HUES48 (cell line): Measurements from ENCODE around the gene RPS26.
"Not testable (repeated sequence)": the region's sequence is repeated elsewhere in the genome, so short reads cannot be mapped to it uniquely, and the experiment has no call there.

ENCODE experiments used
- H3K27ac ChIP-seq: one replicate; pipeline ENCODE4 v1.7.0; 2013; ENCODE audit warnings: low read depth, low read length, inconsistent platforms
- H3K27me3 ChIP-seq: 2 replicates; pipeline ENCODE4 v1.6.1; 2013; ENCODE audit warnings: mild to moderate bottlenecking, low read length; ENCODE audit not compliant: control insufficient read depth, insufficient read depth
- H3K36me3 ChIP-seq: 2 replicates; pipeline ENCODE4 v1.6.1; 2013; ENCODE audit warnings: low read length; ENCODE audit not compliant: control insufficient read depth, insufficient read depth
- H3K4me1 ChIP-seq: 2 replicates; pipeline ENCODE4 v1.6.1; 2013; ENCODE audit warnings: mild to moderate bottlenecking, low read length; ENCODE audit not compliant: control insufficient read depth, insufficient read depth
- H3K4me3 ChIP-seq: 2 replicates; pipeline ENCODE4 v1.5.1; 2013; ENCODE audit warnings: mild to moderate bottlenecking, low read depth, low read length
- H3K9ac ChIP-seq: 2 replicates; pipeline ENCODE4 v1.6.1; 2013; ENCODE audit warnings: mild to moderate bottlenecking, low read depth, low read length, moderate library complexity
- H3K9me3 ChIP-seq: 2 replicates; pipeline ENCODE4 v1.6.1; 2013; ENCODE audit warnings: low read length; ENCODE audit not compliant: control insufficient read depth, insufficient read depth

RPS26 gene

DNA sequence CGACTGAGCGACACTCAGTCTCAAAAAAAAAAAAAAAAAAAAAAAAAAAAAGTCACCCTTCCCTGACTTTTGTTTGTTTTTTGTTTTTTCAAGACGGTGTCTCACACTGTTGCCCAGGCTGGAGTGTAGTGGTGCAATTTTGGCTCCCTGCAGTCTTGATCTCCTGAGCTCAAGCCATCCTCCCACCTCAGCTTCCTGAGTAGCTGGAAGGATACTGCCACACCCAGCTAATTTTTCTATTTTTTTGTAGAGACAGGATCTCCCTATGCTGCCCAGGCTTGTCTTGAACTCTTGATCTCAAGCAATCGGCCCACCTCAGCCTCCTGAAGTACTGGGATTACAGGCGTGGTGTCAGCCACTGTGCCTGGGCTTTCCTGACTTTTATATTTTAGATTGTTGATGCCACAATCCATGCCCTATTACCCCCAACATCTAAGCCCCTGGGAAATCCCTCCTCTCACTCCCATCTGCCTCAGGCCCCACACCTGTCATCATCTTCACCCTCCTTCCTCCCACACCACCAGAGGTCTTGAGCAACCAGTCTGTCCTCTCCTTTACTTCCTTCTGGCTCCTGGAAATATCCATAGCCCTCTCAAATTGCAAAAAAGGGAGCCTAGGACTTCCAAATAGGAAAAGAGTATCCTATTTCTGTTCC, 13.1 kb upstream of the RPS26 start:
- Histone ChIP-seq H3K27ac (no peak overlapping the region), H3K4me1 (no peaks in the 10 kb centered on the region), H3K4me3 (no peak overlapping the region), H3K27me3 (no peaks in the 10 kb centered on the region), H3K9me3 (no peaks in the 10 kb centered on the region), H3K36me3 (peaks cover 59% of the 10 kb centered on the region), H3K9ac (no peak overlapping the region)

DNA sequence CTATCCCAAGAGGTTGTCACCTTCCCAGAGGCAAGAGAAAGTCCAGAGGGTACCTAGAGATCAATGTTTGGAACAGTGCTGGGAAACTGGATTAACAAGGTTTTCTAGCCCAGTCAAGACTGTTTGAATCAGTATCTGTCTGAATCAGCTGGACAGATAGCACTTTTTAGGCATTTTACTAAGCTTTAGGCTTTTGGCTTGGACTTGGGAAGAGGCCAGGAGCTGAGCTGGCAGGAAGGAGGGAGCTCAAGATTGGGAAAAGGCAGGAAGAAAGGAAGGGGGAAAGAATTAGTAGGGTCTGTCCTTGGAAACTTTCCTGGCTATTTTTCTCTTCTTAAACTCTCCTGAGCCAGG, 12.6 kb upstream of the RPS26 start:
- Histone ChIP-seq H3K27ac (no peak overlapping the region), H3K9ac (no peak overlapping the region), H3K4me1 (no peaks in the 10 kb centered on the region), H3K9me3 (no peaks in the 10 kb centered on the region), H3K27me3 (no peaks in the 10 kb centered on the region), H3K4me3 (no peak overlapping the region), H3K36me3 (peaks cover 60% of the 10 kb centered on the region)

GRCh38 chr12:56029666-56030293, 11.9 kb upstream of the RPS26 start:
- no peak overlapping the region for H3K9ac ChIP-seq
- H3K4me3 ChIP-seq: no peak overlapping the region
- H3K9me3 ChIP-seq: no peaks in the 10 kb centered on the region
- no peaks in the 10 kb centered on the region for H3K27me3 ChIP-seq
- H3K4me1 ChIP-seq: no peaks in the 10 kb centered on the region
- H3K27ac ChIP-seq: no peak overlapping the region
- H3K36me3 ChIP-seq: peaks cover 64% of the 10 kb centered on the region

DNA sequence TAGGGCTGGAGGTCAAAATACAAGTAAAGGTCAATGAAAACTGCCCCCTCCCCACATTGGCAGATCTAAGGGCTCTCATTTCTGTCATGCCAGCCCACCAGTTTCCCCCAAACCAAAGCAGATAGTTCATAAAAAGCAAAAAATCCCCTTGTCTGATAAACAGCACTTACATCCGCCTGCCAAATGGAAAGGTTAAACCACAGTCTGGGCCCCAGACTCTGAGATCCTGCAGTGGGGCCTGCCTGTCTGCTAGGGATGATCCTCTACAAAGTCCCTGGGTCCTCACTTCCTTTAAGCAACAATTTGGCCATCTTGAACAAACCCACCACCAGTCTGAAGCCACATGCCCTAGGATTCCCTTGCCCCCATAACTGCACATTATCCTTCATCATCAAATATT, 9.7 kb upstream of the RPS26 start:
- Histone ChIP-seq H3K9ac (no peak overlapping the region), H3K27me3 (no peaks in the 10 kb centered on the region), H3K9me3 (no peaks in the 10 kb centered on the region), H3K4me1 (no peaks in the 10 kb centered on the region), H3K36me3 (peaks cover 72% of the 10 kb centered on the region), H3K27ac (no peak overlapping the region), H3K4me3 (no peak overlapping the region)

GRCh38 chr12:56034586-56035332, 7.0 kb upstream of the RPS26 start:
- Histone ChIP-seq H3K27ac (no peak overlapping the region), H3K4me3 (no peak overlapping the region), H3K27me3 (no peaks in the 10 kb centered on the region), H3K9ac (no peak overlapping the region), H3K9me3 (no peaks in the 10 kb centered on the region), H3K36me3 (peaks cover 59% of the 10 kb centered on the region), H3K4me1 (peaks cover 12% of the 10 kb centered on the region)

DNA sequence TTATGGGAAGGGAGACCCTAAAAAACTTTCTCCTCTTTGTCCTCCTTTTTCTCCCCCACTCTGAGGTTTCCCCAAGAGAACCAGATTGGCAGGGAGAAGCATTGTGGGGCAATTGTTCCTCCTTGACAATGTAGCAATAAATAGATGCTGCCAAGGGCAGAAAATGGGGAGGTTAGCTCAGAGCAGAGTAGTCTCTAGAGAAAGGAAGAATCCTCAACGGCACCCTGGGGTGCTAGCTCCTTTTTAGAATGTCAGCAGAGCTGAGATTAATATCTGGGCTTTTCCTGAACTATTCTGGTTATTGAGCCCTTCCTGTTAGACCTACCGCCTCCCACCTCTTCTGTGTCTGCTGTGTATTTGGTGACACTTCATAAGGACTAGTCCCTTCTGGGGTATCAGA, 4.6 kb upstream of the RPS26 start:
- Histone ChIP-seq H3K27me3 (no peaks in the 10 kb centered on the region), H3K36me3 (peaks cover 50% of the 10 kb centered on the region), H3K27ac (no peak overlapping the region), H3K4me1 (peaks cover 16% of the 10 kb centered on the region), H3K9ac (no peak overlapping the region), H3K4me3 (no peak overlapping the region), H3K9me3 (no peaks in the 10 kb centered on the region)

GRCh38 chr12:56038022-56038655, 3.6 kb upstream of the RPS26 start:
- no peak overlapping the region for H3K9ac ChIP-seq

GRCh38 chr12:56040151-56040550, 1.6 kb upstream of the RPS26 start:
- Histone ChIP-seq H3K27me3 (no peaks in the 10 kb centered on the region), H3K9me3 (no peaks in the 10 kb centered on the region), H3K36me3 (peaks cover 55% of the 10 kb centered on the region), H3K4me1 (peaks cover 22% of the 10 kb centered on the region), H3K9ac (no peak overlapping the region), H3K4me3 (no peak overlapping the region), H3K27ac (no peak overlapping the region)

More at GRCh38 chr12:56038022-56038655, 3.6 kb upstream of the RPS26 start:
- Histone ChIP-seq H3K27me3 (no peaks in the 10 kb centered on the region), H3K4me1 (peaks cover 19% of the 10 kb centered on the region), H3K27ac (no peak overlapping the region), H3K9me3 (no peaks in the 10 kb centered on the region), H3K36me3 (peaks cover 47% of the 10 kb centered on the region), H3K4me3 (no peak overlapping the region)

- Histone ChIP-seq H3K9ac (peak overlapping the region; percentile 62), H3K27me3 (no peaks in the 10 kb centered on the region), H3K36me3 (peaks cover 52% of the 10 kb centered on the region), H3K9me3 (no peaks in the 10 kb centered on the region), H3K27ac (peak overlapping the region; percentile 94), H3K4me3 (peak overlapping the region; percentile 61), H3K4me1 (peaks cover 22% of the 10 kb centered on the region)
Measured at GRCh38 chr12:56040963-56041551, 661 bp upstream of the RPS26 start.

- H3K27ac ChIP-seq: peak overlapping the region; percentile 90
- peak overlapping the region; percentile 94 for H3K9ac ChIP-seq
- H3K4me1 ChIP-seq: peaks cover 25% of the 10 kb centered on the region
- not testable (repeated sequence) for H3K27me3 ChIP-seq, H3K9me3 ChIP-seq
- H3K36me3 ChIP-seq: peaks cover 40% of the 10 kb centered on the region
- peak overlapping the region; percentile 80 for H3K4me3 ChIP-seq
Measured at GRCh38 chr12:56042430-56042813, 704 bp downstream of the RPS26 start.
